Measurements from ENCODE around the gene TXNDC2.

The TXNDC2 gene

GRCh38 chr18:9934274-9934673, 48.5 kb downstream of the TXNDC2 start:
- in situ Hi-C loops (cut with MboI; ENCODE audit: low sequenced_read_pairs, unreplicated experiment) = loop anchor here (25.0 kb wide), 1 partner anchor 222 kb away; the partner anchor contains the start of gene RAB31
- TF ChIP-seq, protein P1, sequence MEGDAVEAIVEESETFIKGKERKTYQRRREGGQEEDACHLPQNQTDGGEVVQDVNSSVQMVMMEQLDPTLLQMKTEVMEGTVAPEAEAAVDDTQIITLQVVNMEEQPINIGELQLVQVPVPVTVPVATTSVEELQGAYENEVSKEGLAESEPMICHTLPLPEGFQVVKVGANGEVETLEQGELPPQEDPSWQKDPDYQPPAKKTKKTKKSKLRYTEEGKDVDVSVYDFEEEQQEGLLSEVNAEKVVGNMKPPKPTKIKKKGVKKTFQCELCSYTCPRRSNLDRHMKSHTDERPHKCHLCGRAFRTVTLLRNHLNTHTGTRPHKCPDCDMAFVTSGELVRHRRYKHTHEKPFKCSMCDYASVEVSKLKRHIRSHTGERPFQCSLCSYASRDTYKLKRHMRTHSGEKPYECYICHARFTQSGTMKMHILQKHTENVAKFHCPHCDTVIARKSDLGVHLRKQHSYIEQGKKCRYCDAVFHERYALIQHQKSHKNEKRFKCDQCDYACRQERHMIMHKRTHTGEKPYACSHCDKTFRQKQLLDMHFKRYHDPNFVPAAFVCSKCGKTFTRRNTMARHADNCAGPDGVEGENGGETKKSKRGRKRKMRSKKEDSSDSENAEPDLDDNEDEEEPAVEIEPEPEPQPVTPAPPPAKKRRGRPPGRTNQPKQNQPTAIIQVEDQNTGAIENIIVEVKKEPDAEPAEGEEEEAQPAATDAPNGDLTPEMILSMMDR (IDR thresholded peaks at IDR 0.05; ENCODE audit: borderline replicate concordance, control extremely low read depth, extremely low read depth, insufficient read depth, missing control alignments) = no peak
- no peak for DNase-seq (ENCODE audit: low spot score)

Measured in GM13976 (cell line).